Activated CD4-positive, CD25-positive, alpha-beta regulatory T cell (primary cell): ENCODE results near the gene DEF6.

ENCODE experiments used
- DNase-seq, 4 experiments: peaks; one replicate each; lab custom pipeline; 2025; lab: John Stamatoyannopoulos, UW

DEF6 gene

DNA sequence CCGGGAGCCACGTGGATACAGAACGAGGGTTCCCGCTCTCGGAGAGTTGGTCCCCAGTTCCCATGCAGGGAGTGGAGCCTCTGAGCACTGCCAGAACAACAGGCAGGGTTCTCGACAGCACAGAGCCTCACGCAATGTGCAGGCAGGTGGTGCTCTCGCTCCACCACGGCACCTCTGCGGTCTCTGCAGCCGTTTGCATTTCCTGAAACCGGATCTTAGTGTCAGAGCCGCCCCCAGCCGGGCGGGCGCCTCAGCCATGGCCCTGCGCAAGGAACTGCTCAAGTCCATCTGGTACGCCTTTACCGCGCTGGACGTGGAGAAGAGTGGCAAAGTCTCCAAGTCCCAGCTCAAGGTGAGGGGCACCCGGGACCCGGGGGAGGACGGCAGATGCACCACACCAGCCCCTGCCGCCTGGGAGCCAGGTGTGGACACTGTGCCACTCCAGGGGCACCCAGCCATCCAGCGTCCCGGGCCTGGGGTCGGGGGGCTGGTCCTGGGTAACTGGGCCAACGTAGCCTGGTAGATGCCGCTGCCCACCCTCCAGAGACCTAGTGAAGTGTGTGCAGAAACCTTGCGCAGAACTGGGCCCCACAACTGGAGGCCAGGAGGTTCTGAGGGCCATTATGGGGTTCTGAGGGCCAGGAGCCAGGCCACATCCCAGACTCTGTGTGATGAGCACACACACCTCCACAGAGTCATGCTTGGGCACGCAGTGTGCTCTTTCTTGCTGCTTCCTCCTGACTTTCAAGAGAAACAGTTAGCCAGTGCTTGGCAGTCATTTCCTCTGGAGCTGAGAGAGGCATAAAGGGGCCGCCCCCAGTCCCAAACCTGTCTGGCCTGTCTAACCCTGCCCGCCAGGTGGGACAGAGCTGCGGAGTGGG lies at the start of gene DEF6:
TSS of gene DEF6 (plus strand) at position 218 of the 881 bp plus-strand sequence. CDS start at position 257, 39 bp downstream.
- DNase-seq = peak; percentile 67 to 75 (median 71)

DNA sequence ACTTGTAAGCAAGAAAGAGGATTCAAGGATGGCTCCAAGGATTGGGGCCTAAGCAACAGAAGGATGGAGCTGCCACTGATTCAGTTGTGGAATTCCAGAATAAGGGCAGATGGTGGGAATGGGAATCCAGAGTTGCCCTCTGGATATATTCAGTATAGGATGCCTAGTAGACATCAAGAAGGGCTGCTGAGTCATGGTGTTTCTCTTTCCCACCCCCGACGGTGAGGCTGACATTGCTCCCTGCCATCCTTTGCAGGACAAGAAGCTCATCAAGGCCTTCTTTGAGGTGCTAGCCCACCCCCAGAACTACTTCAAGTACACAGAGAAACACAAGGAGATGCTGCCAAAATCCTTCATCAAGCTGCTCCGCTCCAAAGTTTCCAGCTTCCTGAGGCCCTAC lies 49.3 kb upstream of the DEF6 start:
- no peak for DNase-seq

- no peak for DNase-seq
Observed at GRCh38 chr6:35248965-35249364, 48.7 kb upstream of the DEF6 start.

DNA sequence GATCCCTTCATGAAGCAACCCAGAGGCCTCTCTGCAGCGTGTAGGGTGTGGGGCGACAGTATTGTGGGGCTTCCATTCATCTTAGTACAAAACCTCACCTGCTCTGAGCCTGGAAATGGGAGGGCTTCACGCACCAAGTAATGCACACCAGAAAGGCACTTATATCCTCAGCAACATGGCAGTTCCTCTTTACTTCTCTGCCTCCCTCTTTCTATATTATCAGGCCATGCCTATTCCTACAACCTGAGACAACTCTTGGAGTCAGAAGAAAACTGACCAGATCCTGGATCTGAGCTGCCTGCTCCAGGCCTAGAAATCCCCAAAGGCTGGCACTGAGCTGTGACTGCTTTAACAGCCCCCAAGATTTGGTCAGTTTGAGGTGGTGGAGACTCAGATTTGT lies 45.7 kb upstream of the DEF6 start:
- no peak for DNase-seq

- DNase-seq = no peak
Observed at GRCh38 chr6:35253249-35253648, 44.4 kb upstream of the DEF6 start.

DNA sequence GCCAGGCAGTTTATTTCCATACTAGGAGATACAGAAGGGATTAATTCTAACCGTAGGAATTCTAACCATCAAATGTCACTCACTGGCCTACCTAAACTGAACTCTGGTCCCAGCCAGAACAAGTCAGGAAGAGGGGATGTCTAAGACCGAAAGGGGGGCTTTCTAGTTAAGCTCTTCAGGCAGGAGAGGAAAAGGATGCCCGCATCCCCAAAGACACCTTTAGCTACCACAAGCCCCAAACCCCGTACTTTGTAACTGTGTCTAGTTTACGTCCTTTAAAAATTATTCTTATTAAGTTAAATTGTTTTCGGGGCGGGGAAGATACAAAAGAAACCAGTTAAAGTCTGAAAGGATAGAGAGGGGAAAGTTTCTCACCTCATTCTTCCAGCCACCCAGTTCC lies 39.3 kb upstream of the DEF6 start:
- DNase-seq = no peak

GRCh38 chr6:35258858-35259193 lies 38.8 kb upstream of the DEF6 start:
- peak in 1 of 4 experiments; percentile 20 for DNase-seq

- peak; percentile 76 to 91 (median 83) for DNase-seq
Observed at GRCh38 chr6:35259194-35259947, 38.2 kb upstream of the DEF6 start, which contains the start of gene ZNF76. TSS of gene ZNF76 (plus strand) at chr6:35259735. CDS start at chr6:35281152, 21,417 bp downstream.

GRCh38 chr6:35259948-35260590 lies 37.5 kb upstream of the DEF6 start:
- peak; percentile 39 to 50 (median 46) for DNase-seq

GRCh38 chr6:35260591-35261570 lies 36.7 kb upstream of the DEF6 start:
- DNase-seq = no peak

DNA sequence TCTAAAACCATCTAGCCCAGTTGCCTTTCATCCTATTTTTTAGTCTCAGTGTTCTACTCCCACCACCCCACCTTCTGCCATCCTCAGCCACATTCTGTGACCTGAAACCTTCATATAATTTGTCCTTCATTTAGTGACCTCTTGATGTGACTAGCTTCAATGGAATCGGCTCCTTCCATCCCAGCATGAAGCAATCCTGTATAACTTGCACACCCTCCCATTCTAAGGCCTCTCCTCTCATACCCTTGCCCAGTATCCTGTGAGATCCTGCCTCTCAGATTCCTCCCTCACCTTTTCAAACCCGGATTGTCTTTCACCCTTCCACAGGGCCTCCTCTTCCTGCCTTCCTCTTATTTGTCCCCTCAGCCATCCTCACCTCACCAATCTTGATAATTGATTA lies 35.0 kb upstream of the DEF6 start:
- DNase-seq = no peak

- no peak for DNase-seq
Observed at GRCh38 chr6:35264550-35265274, 32.9 kb upstream of the DEF6 start.

- no peak for DNase-seq
Observed at GRCh38 chr6:35265523-35265922, 32.1 kb upstream of the DEF6 start.

- DNase-seq = no peak
Observed at GRCh38 chr6:35267446-35267845, 30.2 kb upstream of the DEF6 start.

DNA sequence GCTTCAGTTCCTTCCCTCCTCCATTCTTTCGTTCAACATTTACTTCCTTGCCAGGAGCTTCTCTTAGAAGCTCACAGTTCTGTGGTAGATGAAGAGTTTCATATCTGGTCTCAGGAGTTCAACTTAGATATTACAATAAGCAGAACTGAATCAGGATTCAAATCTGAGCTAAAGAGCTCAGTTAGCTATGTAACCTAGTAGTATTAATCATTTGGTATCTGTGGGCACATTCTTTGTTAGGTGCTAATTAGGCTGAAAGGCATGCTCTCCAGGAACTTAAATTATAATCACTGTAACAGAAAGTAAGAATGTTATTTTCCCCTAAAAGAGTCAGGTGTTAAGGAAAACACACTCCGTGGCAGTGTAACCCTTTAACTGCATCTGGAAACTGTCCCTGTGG lies 29.7 kb upstream of the DEF6 start:
- DNase-seq = no peak

- no peak for DNase-seq
Observed at GRCh38 chr6:35272005-35272404, 25.6 kb upstream of the DEF6 start.

GRCh38 chr6:35273822-35274559 lies 23.6 kb upstream of the DEF6 start:
- no peak for DNase-seq

- DNase-seq = no peak
Observed at GRCh38 chr6:35275744-35276260, 21.8 kb upstream of the DEF6 start.

- DNase-seq = no peak
Observed at GRCh38 chr6:35278708-35279107, 18.9 kb upstream of the DEF6 start.

- DNase-seq = no peak
Observed at GRCh38 chr6:35280903-35281302, 16.7 kb upstream of the DEF6 start.
